8988T (cell line): Measurements from ENCODE around the gene TNIP3.
"Not testable (repeated sequence)": the region's sequence is repeated elsewhere in the genome, so short reads cannot be mapped to it uniquely, and the experiment has no call there.

Experiments used
- DNase-seq: peaks from one replicate; pipeline ENCODE4 v3.0.0; 2011

Gene TNIP3

GRCh38 chr4:121164291-121164690 is at the start of gene TNIP3:
TNIP3 (minus strand) TSS chr4:121164321; CDS start chr4:121164125, 196 bp downstream.
- no peak for DNase-seq

GRCh38 chr4:121212806-121213205 is 48.7 kb upstream of the TNIP3 start:
- no peak for DNase-seq

- DNase-seq, result no peak
These were observed 45.0 kb upstream of the TNIP3 start for GRCh38 chr4:121209171-121209570.

GRCh38 chr4:121208244-121209007 is 44.3 kb upstream of the TNIP3 start:
- no peak for DNase-seq

GRCh38 chr4:121205777-121206176 is 41.7 kb upstream of the TNIP3 start:
- not testable (repeated sequence) for DNase-seq

- no peak for DNase-seq
These were observed 36.8 kb upstream of the TNIP3 start for GRCh38 chr4:121200795-121201472.

- DNase-seq, result no peak
These were observed 35.8 kb upstream of the TNIP3 start for GRCh38 chr4:121199742-121200561.

- no peak for DNase-seq
These were observed 34.1 kb upstream of the TNIP3 start for GRCh38 chr4:121198251-121198650.

GRCh38 chr4:121195649-121196048 is 31.5 kb upstream of the TNIP3 start:
- DNase-seq, result no peak

GRCh38 chr4:121192480-121192879 is 28.4 kb upstream of the TNIP3 start:
- no peak for DNase-seq

GRCh38 chr4:121192013-121192412 is 27.9 kb upstream of the TNIP3 start:
- DNase-seq, result no peak

- no peak for DNase-seq
These were observed 27.2 kb upstream of the TNIP3 start for GRCh38 chr4:121191361-121191760.

- DNase-seq, result no peak
These were observed 26.3 kb upstream of the TNIP3 start for GRCh38 chr4:121190389-121190788.

GRCh38 chr4:121189326-121190215 is 25.4 kb upstream of the TNIP3 start:
- DNase-seq, result no peak

GRCh38 chr4:121187206-121187605 is 23.1 kb upstream of the TNIP3 start:
- DNase-seq, result no peak

GRCh38 chr4:121185960-121186359 is 21.8 kb upstream of the TNIP3 start:
- no peak for DNase-seq

GRCh38 chr4:121183989-121184388 is 19.9 kb upstream of the TNIP3 start:
- DNase-seq, result no peak

GRCh38 chr4:121183361-121183760 is 19.2 kb upstream of the TNIP3 start:
- DNase-seq, result no peak

- DNase-seq, result no peak
These were observed 18.2 kb upstream of the TNIP3 start for GRCh38 chr4:121182296-121182695.

GRCh38 chr4:121181493-121181892 is 17.4 kb upstream of the TNIP3 start:
- DNase-seq, result no peak

- DNase-seq, result no peak
These were observed 16.4 kb upstream of the TNIP3 start for GRCh38 chr4:121180558-121180957.
